GM12878 (cell line): ENCODE measurements around the gene RREB1. TPM values are rescaled to one million over a fixed set of nuclear protein-coding genes. Genes with fewer than 3 reads are reported as not detected.

Source experiments
- ATAC-seq: fragments of 200-7000 bp; cut with Tn5 transposase; 3 replicates; pipeline ENCODE4 v1.9.1; 2020; ENCODE audit warnings: mild to moderate bottlenecking, moderate library complexity
- BruUV-seq: library from RNA; stranded (reverse); fragments of 400-500 nt; replicated peaks from 2 replicates; lab custom pipeline; 2021; lab: Mats Ljungman, UMichigan
- CTCF ChIA-PET: fragments of 300-600 bp; sonication (Branson Sonifier 250); formaldehyde crosslinking; extraction: SDS; loops from one replicate; lab custom pipeline; 2021; ENCODE audit warnings: inconsistent platforms; lab: Yijun Ruan, JAX
- POLR2A ChIA-PET: fragments of 350-600 bp; formaldehyde crosslinking; extraction: SDS; loops from one replicate; lab custom pipeline; 2021; ENCODE audit warnings: inconsistent platforms; lab: Charles Lee
- RAD21 ChIA-PET: fragments of 300-600 bp; sonication (Branson Sonifier 250); formaldehyde crosslinking; loops from one replicate; lab custom pipeline; 2023; ENCODE audit warnings: antibody characterized with exemption; ENCODE audit not compliant: unreplicated experiment; lab: Charles Lee
- SMC1A ChIA-PET: fragments of 300-600 bp; sonication (Branson Sonifier 250); formaldehyde crosslinking; loops from one replicate; lab custom pipeline; 2023; ENCODE audit not compliant: unreplicated experiment, uncharacterized antibody; lab: Charles Lee
- DNase-seq: peaks from one replicate; pipeline ENCODE4 v3.0.0-alpha.2; 2011; ENCODE audit warnings: low read depth, low spot score
- FAIRE-seq: peaks from 3 replicates; lab custom pipeline; 2011; peaks lifted over from hg19 to GRCh38; lab: Jason Lieb, UNC
- H2AFZ ChIP-seq: 2 replicates; pipeline ENCODE4 v1.6.0; 2011; ENCODE audit warnings: low read depth, low read length, control low read depth; ENCODE audit not compliant: control insufficient read depth
- H3K27ac ChIP-seq: 2 replicates; pipeline ENCODE4 v1.5.1; 2011; ENCODE audit warnings: control low read depth; ENCODE audit not compliant: control insufficient read depth, insufficient read depth
- H3K27me3 ChIP-seq, 2 experiments: replicated peaks in 1 of 2; 2 replicates each; pipeline versions ENCODE4 v1.6.0 to v1.6.1; 2011; ENCODE audit warnings: low read length in 1 of 2; ENCODE audit not compliant: control insufficient read depth in 2 of 2, insufficient read depth in 2 of 2
- H3K36me3 ChIP-seq, 2 experiments: 2 replicates each; pipeline ENCODE4 v1.5.1; 2011; ENCODE audit warnings: low read length in 1 of 2; ENCODE audit not compliant: control insufficient read depth in 2 of 2, insufficient read depth in 2 of 2
- H3K4me1 ChIP-seq: 2 replicates; pipeline ENCODE4 v1.6.1; 2011; ENCODE audit warnings: mild to moderate bottlenecking, low read length, moderate library complexity, mixed read lengths; ENCODE audit not compliant: control insufficient read depth, insufficient read depth
- H3K4me2 ChIP-seq: 2 replicates; pipeline ENCODE4 v1.6.0; 2011; ENCODE audit warnings: control low read depth; ENCODE audit not compliant: control insufficient read depth, insufficient read depth
- H3K4me3 ChIP-seq: fragments of 200-600 bp; sonication (generic); 2 replicates; pipeline ENCODE4 v1.5.1; 2016
- H3K79me2 ChIP-seq: 2 replicates; pipeline ENCODE4 v1.6.0; 2011; ENCODE audit warnings: low read length; ENCODE audit not compliant: control insufficient read depth, insufficient read depth
- H3K9ac ChIP-seq: 2 replicates; pipeline ENCODE4 v1.8.0; 2011; ENCODE audit warnings: low read length, control low read depth, mixed read lengths; ENCODE audit not compliant: control insufficient read depth, insufficient read depth
- H3K9me3 ChIP-seq: replicated peaks from 3 replicates; pipeline ENCODE4 v1.5.1; 2011; ENCODE audit warnings: mild to moderate bottlenecking, low read length; ENCODE audit not compliant: control insufficient read depth, insufficient read depth
- H4K20me1 ChIP-seq: 2 replicates; pipeline ENCODE4 v1.6.0; 2011; ENCODE audit not compliant: control insufficient read depth, insufficient read depth
- NFYB ChIP-seq: IDR thresholded peaks from 2 replicates; pipeline ENCODE4 v1.6.1; 2011; ENCODE audit warnings: low read depth, mild to moderate bottlenecking, low read length, improper control_type of control experiment, moderate library complexity; ENCODE audit not compliant: insufficient read depth
- POLR2AphosphoS5 ChIP-seq: IDR thresholded peaks from 2 replicates; pipeline ENCODE4 v1.6.1; 2011; ENCODE audit warnings: mild to moderate bottlenecking, low read length, inconsistent platforms
- RUNX3 ChIP-seq: IDR thresholded peaks from 2 replicates; pipeline ENCODE4 v1.6.1; 2012; ENCODE audit warnings: low read length, inconsistent platforms
- SMARCA5 ChIP-seq: fragments of 450-650 bp; IDR thresholded peaks from 2 replicates; pipeline ENCODE4 v1.6.1; 2017; ENCODE audit warnings: mild to moderate bottlenecking
- WGBS: methylation state at CpG from one replicate; pipeline ENCODE4 v1.1.6; 2016; ENCODE audit warnings: low lambda C conversion rate; ENCODE audit not compliant: insufficient replicate concordance, insufficient coverage; ENCODE audit errors: missing lambda C conversion rate; 5-methylcytosine and 5-hydroxymethylcytosine counted together
- in situ Hi-C: fragments of 300-500 bp; cut with MboI; formaldehyde crosslinking; loops from 9 replicates; pipeline ENCODE4 v1.14.3; 2018; ENCODE audit warnings: mixed read lengths
- intact Hi-C: fragments of 100-400 bp; cut with micrococcal nuclease; formaldehyde crosslinking; loops from one replicate; pipeline ENCODE4 v1.14.2; 2022; ENCODE audit not compliant: unreplicated experiment
- polyA plus RNA-seq, 11 experiments: library from polyadenylated mRNA; depleted of rRNA in 4 of 11; unstranded in 6 of 11; stranded (reverse) in 5 of 11; fragments of >200 nt; fragmentation: Nextera tagmentation in 4 of 11; fragmentation: Illumina TruSeq in 1 of 11; extraction: Ambion mirVana in 4 of 11; extraction: Trizol in 1 of 11; gene quantifications; 1 replicate in 1 of 11; 2 replicates in 10 of 11; pipeline versions ENCODE4 v1.2.1 to v1.2.3, GENCODE V29; 2011 to 2016; ENCODE audit warnings: inconsistent platforms in 2 of 11, missing spikeins in 2 of 11, low read depth in 1 of 11
- total RNA-seq, 4 experiments: library from RNA; depleted of rRNA in 3 of 4; stranded (reverse); fragments of >200 nt in 3 of 4; fragmentation: Illumina TruSeq in 1 of 4; extraction: Trizol in 1 of 4; gene quantifications; 2 replicates each; pipeline versions ENCODE4 v1.2.1 to v1.2.3, GENCODE V29; 2013 to 2021

RREB1 gene
- total and polyA plus RNA-seq, 10 of the 15 experiments (the other 5 are each of a cell fraction or from before 2014, with no cell fraction given), result 1.9 to 30.3 (median 8.6) TPM

DNA sequence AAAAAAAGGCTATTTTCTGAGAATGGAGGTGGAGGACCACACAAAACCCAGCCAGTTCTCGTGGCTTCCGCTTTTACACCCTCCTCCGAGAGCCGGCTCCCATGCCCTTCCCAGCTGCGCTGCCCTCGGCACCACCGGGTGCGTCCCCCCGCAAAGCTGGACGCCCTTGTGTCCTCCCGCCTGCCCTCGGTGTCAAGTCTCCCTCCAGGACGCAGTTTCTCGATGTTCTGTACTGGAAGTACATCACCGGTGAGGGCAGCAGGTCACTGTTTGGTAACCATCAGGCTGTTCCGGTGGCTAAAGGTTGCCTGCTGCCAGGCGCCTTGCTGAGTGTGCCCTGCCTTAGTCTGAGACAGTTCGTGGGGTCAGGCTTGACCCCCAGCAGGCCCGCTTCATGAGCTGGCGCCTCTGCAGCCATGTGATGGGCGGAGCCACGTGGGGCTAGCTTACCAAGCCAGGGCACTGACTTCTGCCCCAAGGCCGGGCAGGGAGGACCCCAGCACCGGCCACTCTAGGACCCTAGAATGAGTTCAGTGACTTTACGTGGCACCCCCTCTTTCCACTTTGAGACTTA is 34.6 kb downstream of the RREB1 start:
- Histone ChIP-seq H3K27ac (no peak overlapping the region), H3K27me3 (no peaks in the 10 kb centered on the region), H3K4me2 (peak overlapping the region; percentile 9; the same call in 1 of the 2 replicates), H2AFZ (no peak overlapping the region), H3K9ac (no peak overlapping the region), H4K20me1 (no peaks in the 10 kb centered on the region; the same call in 1 of the 2 replicates), H3K9me3 (no peaks in the 10 kb centered on the region), H3K36me3 (peaks cover 0 to 2% of the 10 kb centered on the region in 2 experiments; a peak in 2 of 4 replicates), H3K4me3 (no peak overlapping the region), H3K4me1 (peaks cover 89% of the 10 kb centered on the region), H3K79me2 (peaks cover 100% of the 10 kb centered on the region)
- TF ChIP-seq POLR2AphosphoS5 (0 out of 2 replicates have a peak, but pooled peaks have one; percentile 24), SMARCA5 (no peak)
- FAIRE-seq (no peak), DNase-seq (no peak), ATAC-seq (no peak)
- intact Hi-C loops (no loop called here), in situ Hi-C loops (no loop called here)
- POLR2A ChIA-PET, result interaction anchor here (0.5 to 1.2 kb wide), 5 partner anchors 8 to 49 kb away, joined by 4 to 10 read pairs (median 4); no protein-coding TSS in a partner anchor
- 96% methylated on average over 25 of the region's 25 CpGs for WGBS
- CTCF ChIA-PET, result interaction anchor here (0.9 to 1.3 kb wide), 4 partner anchors 10 to 100 kb away, joined by 3 to 5 read pairs (median 3); no protein-coding TSS in a partner anchor
- RAD21 ChIA-PET, result interaction anchor here (1.1 to 5.8 kb wide), 2 partner anchors 12 to 26 kb away, joined by 3 to 49 read pairs; no protein-coding TSS in a partner anchor
- no TSS peak for BruUV-seq
- SMC1A ChIA-PET, result interaction anchor here (1.0 to 14.1 kb wide), 4 partner anchors 11 to 94 kb away, joined by 3 to 256 read pairs (median 49); no protein-coding TSS in a partner anchor

GRCh38 chr6:7142918-7143475 is 35.2 kb downstream of the RREB1 start:
- in situ Hi-C loops, result no loop called here
- RAD21 ChIA-PET, result interaction anchor here (1.1 to 5.8 kb wide), 4 partner anchors 8 to 35 kb away, joined by 3 to 49 read pairs (median 12); partner anchors contain the start of gene RREB1
- no peaks in the 10 kb centered on the region; the same call in 1 of the 2 replicates for H4K20me1 ChIP-seq
- H2AFZ ChIP-seq, result no peak overlapping the region
- no peak for DNase-seq
- TF ChIP-seq NFYB (no peak), RUNX3 (peak; percentile 12; the same call in 1 of the 2 replicates)
- no peaks in the 10 kb centered on the region for H3K9me3 ChIP-seq
- no peak overlapping the region for H3K4me3 ChIP-seq
- H3K4me1 ChIP-seq, result peaks cover 86% of the 10 kb centered on the region
- H3K36me3 ChIP-seq, result peaks cover 0 to 2% of the 10 kb centered on the region in 2 experiments; a peak in 2 of 4 replicates
- peaks cover 100% of the 10 kb centered on the region for H3K79me2 ChIP-seq
- SMC1A ChIA-PET, result interaction anchor here (1.0 to 14.1 kb wide), 5 partner anchors 11 to 94 kb away, joined by 3 to 256 read pairs (median 9); no protein-coding TSS in a partner anchor
- POLR2A ChIA-PET, result interaction anchor here (0.5 to 1.2 kb wide), 3 partner anchors 9 to 13 kb away, joined by 4 to 10 read pairs (median 4); no protein-coding TSS in a partner anchor
- H3K27ac ChIP-seq, result peak overlapping the region; percentile 38; the same call in 1 of the 2 replicates
- intact Hi-C loops, result no loop called here
- H3K9ac ChIP-seq, result no peak overlapping the region
- CTCF ChIA-PET, result interaction anchor here (0.9 to 1.3 kb wide), 5 partner anchors 9 to 99 kb away, joined by 3 to 5 read pairs (median 3); no protein-coding TSS in a partner anchor
- WGBS, result 75% methylated on average over 6 of the region's 6 CpGs
- BruUV-seq, result no TSS peak
- peak; percentile 12 for ATAC-seq
- H3K4me2 ChIP-seq, result peak overlapping the region; percentile 9
- FAIRE-seq, result no peak
- H3K27me3 ChIP-seq, result no peaks in the 10 kb centered on the region
